Calu3 (cell line): Measurements from ENCODE around the gene MRPL36. TPM values are rescaled to one million over a fixed set of nuclear protein-coding genes. Genes with fewer than 3 reads are reported as not detected.

Experiments used
- BruUV-seq: library from RNA; stranded (reverse); fragments of 400-500 nt; replicated peaks from 2 replicates; lab custom pipeline; 2021; lab: Mats Ljungman, UMichigan
- CTCF ChIA-PET: fragments of 300-600 bp; sonication (Branson Sonifier 250); formaldehyde crosslinking; loops from one replicate; lab custom pipeline; 2022; ENCODE audit warnings: antibody characterized with exemption; lab: Charles Lee
- DNase-seq: peaks from one replicate; pipeline ENCODE4 v3.0.0; 2022
- H3K27ac Mint-ChIP-seq: one replicate; pipeline ENCODE4 v1.8.0; 2022; ENCODE audit warnings: mixed read lengths; ENCODE audit not compliant: unreplicated experiment
- H3K27me3 Mint-ChIP-seq: one replicate; pipeline ENCODE4 v1.8.0; 2022; ENCODE audit warnings: mixed read lengths; ENCODE audit not compliant: unreplicated experiment
- H3K36me3 Mint-ChIP-seq: one replicate; pipeline ENCODE4 v1.8.0; 2022; ENCODE audit warnings: mild to moderate bottlenecking, moderate library complexity, mixed read lengths; ENCODE audit not compliant: insufficient read depth, unreplicated experiment
- H3K4me1 Mint-ChIP-seq: one replicate; pipeline ENCODE4 v1.8.0; 2022; ENCODE audit warnings: mild to moderate bottlenecking, low read depth, mixed read lengths; ENCODE audit not compliant: unreplicated experiment
- H3K4me3 Mint-ChIP-seq: one replicate; pipeline ENCODE4 v1.8.0; 2022; ENCODE audit warnings: mild to moderate bottlenecking, low read depth, moderate library complexity, mixed read lengths; ENCODE audit not compliant: unreplicated experiment
- H3K9me3 Mint-ChIP-seq: one replicate; pipeline ENCODE4 v1.8.0; 2022; ENCODE audit warnings: low read depth, mixed read lengths; ENCODE audit not compliant: unreplicated experiment
- CTCF ChIP-seq: fragments of 200-600 bp; IDR thresholded peaks from one replicate; pipeline ENCODE4 v1.8.0; 2022; ENCODE audit warnings: antibody characterized with exemption; ENCODE audit not compliant: unreplicated experiment
- intact Hi-C: fragments of 100-400 bp; cut with micrococcal nuclease; formaldehyde crosslinking; loops from one replicate; pipeline ENCODE4 v1.10.0; 2022; ENCODE audit not compliant: unreplicated experiment
- total RNA-seq: library from RNA; stranded (reverse); gene quantifications from 2 replicates; pipeline ENCODE4 v1.2.3, GENCODE V29; 2022

MRPL36 gene
- total RNA-seq, 1 experiment from 2014 or later = 55.5 TPM

GRCh38 chr5:1795506-1795905, 4.1 kb downstream of the MRPL36 start:
- H3K9me3 Mint-ChIP-seq = no peaks in the 10 kb centered on the region
- no peak overlapping the region for H3K27ac Mint-ChIP-seq
- no TSS peak for BruUV-seq
- H3K36me3 Mint-ChIP-seq = peaks cover 39% of the 10 kb centered on the region
- no peak overlapping the region for H3K4me3 Mint-ChIP-seq
- CTCF ChIA-PET = no interaction called here
- intact Hi-C loops = no loop called here
- TF ChIP-seq CTCF = no peak
- H3K4me1 Mint-ChIP-seq = peaks cover 24% of the 10 kb centered on the region
- no peak for DNase-seq
- no peaks in the 10 kb centered on the region for H3K27me3 Mint-ChIP-seq

GRCh38 chr5:1794901-1795290, 4.7 kb downstream of the MRPL36 start:
- no peaks in the 10 kb centered on the region for H3K9me3 Mint-ChIP-seq
- CTCF ChIA-PET = no interaction called here
- DNase-seq = no peak
- no peak overlapping the region for H3K27ac Mint-ChIP-seq
- BruUV-seq = no TSS peak
- no peak overlapping the region for H3K4me3 Mint-ChIP-seq
- no peak for TF ChIP-seq CTCF
- intact Hi-C loops = no loop called here
- no peaks in the 10 kb centered on the region for H3K27me3 Mint-ChIP-seq
- peaks cover 33% of the 10 kb centered on the region for H3K36me3 Mint-ChIP-seq
- peaks cover 30% of the 10 kb centered on the region for H3K4me1 Mint-ChIP-seq

- BruUV-seq = no TSS peak
- no peak for TF ChIP-seq CTCF
- intact Hi-C loops = no loop called here
- CTCF ChIA-PET = no interaction called here
- H3K27me3 Mint-ChIP-seq = no peaks in the 10 kb centered on the region
- H3K27ac Mint-ChIP-seq = no peak overlapping the region
- H3K4me1 Mint-ChIP-seq = peaks cover 36% of the 10 kb centered on the region
- H3K36me3 Mint-ChIP-seq = peaks cover 26% of the 10 kb centered on the region
- H3K9me3 Mint-ChIP-seq = no peaks in the 10 kb centered on the region
- DNase-seq = no peak
- no peak overlapping the region for H3K4me3 Mint-ChIP-seq
Observed at GRCh38 chr5:1793966-1794900, 5.4 kb downstream of the MRPL36 start.

DNA sequence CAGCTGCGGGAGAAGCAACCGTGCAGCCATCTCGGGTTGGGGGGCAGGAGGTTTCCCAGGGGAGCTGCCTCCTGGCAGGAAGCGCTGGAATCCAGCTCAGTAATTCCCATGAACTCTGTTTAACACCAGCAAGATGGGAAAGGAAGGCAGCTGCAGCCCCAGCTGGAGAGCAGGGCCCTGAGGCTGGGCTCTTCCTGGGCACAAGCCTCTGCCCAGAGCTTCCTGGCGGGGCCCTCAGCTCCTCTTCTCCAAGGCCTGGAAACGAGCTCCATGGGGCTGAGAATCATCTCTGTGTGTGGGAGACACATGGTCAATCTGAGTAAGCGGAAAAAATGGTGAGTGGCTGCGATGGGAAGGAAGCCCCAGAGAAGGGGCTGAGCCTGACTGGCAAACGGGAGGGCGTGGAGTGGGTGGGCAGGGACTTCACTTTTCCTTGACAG, 6.3 kb downstream of the MRPL36 start:
- Mint-ChIP-seq H3K4me1 (peaks cover 30% of the 10 kb centered on the region), H3K36me3 (peaks cover 22% of the 10 kb centered on the region), H3K4me3 (no peak overlapping the region), H3K9me3 (no peaks in the 10 kb centered on the region), H3K27me3 (no peaks in the 10 kb centered on the region), H3K27ac (no peak overlapping the region)
- DNase-seq = no peak
- TF ChIP-seq CTCF = no peak
- no TSS peak for BruUV-seq
- CTCF ChIA-PET = no interaction called here
- intact Hi-C loops = no loop called here
